ENCODE results near the gene TBCCD1.

Gene TBCCD1

DNA sequence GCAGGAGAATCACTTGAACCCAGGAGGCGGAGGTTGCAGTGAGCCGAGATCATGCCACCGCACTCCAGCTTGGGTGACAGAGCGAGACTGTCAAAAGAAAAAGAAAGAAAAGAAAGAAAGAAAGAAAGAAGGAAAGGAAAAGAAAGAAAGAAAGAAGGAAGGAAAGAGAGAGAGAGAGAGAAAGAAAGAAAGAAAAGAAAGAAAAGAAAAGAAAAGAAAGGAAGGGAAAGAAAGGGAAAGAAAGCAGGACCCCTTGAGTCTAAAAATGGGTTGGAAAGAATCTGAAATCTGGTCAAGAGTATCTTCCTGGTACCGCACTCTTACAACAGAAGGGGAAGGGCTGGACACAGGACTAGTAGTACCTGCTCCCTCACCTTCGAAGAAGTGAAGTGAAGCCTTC, 42.5 kb downstream of the TBCCD1 start:
- Histone ChIP-seq H3K4me1 (ENCODE audit: insufficient read depth, low read length) (peaks cover under 1% of the 10 kb centered on the region; the same call in 1 of the 2 replicates), H3K9ac (ENCODE audit: low read depth, low read length) (no peak overlapping the region), H3K27ac (ENCODE audit: low read length) (no peak overlapping the region), H3K4me2 (ENCODE audit: insufficient read depth, low read length) (no peak overlapping the region), H2AFZ (ENCODE audit: low read depth, low read length) (no peak overlapping the region), H3K9me3 (ENCODE audit: insufficient read depth, low read length, severe bottlenecking) (no peaks in the 10 kb centered on the region), H4K20me1 (ENCODE audit: insufficient read depth, low read length) (no peaks in the 10 kb centered on the region), H3K27me3 (ENCODE audit: insufficient read depth, low read length, poor library complexity) (no peaks in the 10 kb centered on the region), H3K79me2 (ENCODE audit: insufficient read depth, low read length) (no peaks in the 10 kb centered on the region), H3K4me3 (ENCODE audit: low read depth in 1 of 2, low read length in 2 of 2) (no peak overlapping the region), H3K36me3 (ENCODE audit: insufficient read depth, low read length) (no peaks in the 10 kb centered on the region)
- ATAC-seq (ENCODE audit: insufficient read depth, low read depth): no peak
- TF ChIP-seq EZH2 (IDR thresholded peaks at IDR 0.05; ENCODE audit: borderline replicate concordance, low read depth, low read length, severe bottlenecking) (no peak), CTCF (IDR thresholded peaks at IDR 0.05; ENCODE audit: borderline replicate concordance, extremely low read depth, low read length, poor library complexity, severe bottlenecking) (no peak)
- DNase-seq: no peak

GRCh38 chr3:186523434-186523833, 43.7 kb downstream of the TBCCD1 start:
- ATAC-seq (ENCODE audit: insufficient read depth, low read depth) (no peak), DNase-seq (no peak)
- H3K27ac ChIP-seq (ENCODE audit: low read length): no peak overlapping the region
- no peaks in the 10 kb centered on the region for H3K36me3 ChIP-seq (ENCODE audit: insufficient read depth, low read length)
- TF ChIP-seq CTCF (IDR thresholded peaks at IDR 0.05; ENCODE audit: borderline replicate concordance, extremely low read depth, low read length, poor library complexity, severe bottlenecking): no peak
- no peak for TF ChIP-seq EZH2 (IDR thresholded peaks at IDR 0.05; ENCODE audit: borderline replicate concordance, low read depth, low read length, severe bottlenecking)
- no peaks in the 10 kb centered on the region for H3K79me2 ChIP-seq (ENCODE audit: insufficient read depth, low read length)
- no peak overlapping the region for H2AFZ ChIP-seq (ENCODE audit: low read depth, low read length)
- peaks cover 9% of the 10 kb centered on the region for H3K4me1 ChIP-seq (ENCODE audit: insufficient read depth, low read length)
- H3K4me3 ChIP-seq (ENCODE audit: low read depth in 1 of 2, low read length in 2 of 2): no peak overlapping the region
- H3K9ac ChIP-seq (ENCODE audit: low read depth, low read length): no peak overlapping the region
- no peak overlapping the region for H3K4me2 ChIP-seq (ENCODE audit: insufficient read depth, low read length)
- no peaks in the 10 kb centered on the region for H4K20me1 ChIP-seq (ENCODE audit: insufficient read depth, low read length)
- no peaks in the 10 kb centered on the region for H3K9me3 ChIP-seq (ENCODE audit: insufficient read depth, low read length, severe bottlenecking)
- H3K27me3 ChIP-seq (ENCODE audit: insufficient read depth, low read length, poor library complexity): peaks cover 3% of the 10 kb centered on the region

DNA sequence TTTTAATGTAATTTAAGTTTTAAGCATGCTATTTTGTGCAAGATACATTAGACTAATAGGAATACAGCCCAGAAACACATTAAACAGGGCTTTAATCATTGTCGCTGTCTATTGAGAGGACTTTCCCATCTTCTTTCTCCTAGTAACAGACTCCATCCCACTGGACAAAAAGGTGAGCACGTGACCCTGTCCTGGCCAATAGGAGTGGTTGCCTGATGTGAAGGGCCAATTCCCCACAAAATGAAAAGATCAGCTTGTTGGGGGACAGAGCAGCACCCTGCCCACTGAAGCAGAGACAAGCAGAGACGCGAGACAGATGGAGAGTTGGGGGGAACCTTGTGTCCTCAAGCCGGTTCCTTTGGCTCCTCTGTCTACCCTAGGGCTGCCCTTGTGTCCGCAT, 44.1 kb downstream of the TBCCD1 start:
- no peaks in the 10 kb centered on the region for H4K20me1 ChIP-seq (ENCODE audit: insufficient read depth, low read length)
- ATAC-seq (ENCODE audit: insufficient read depth, low read depth): no peak
- no peak overlapping the region for H3K9ac ChIP-seq (ENCODE audit: low read depth, low read length)
- H3K27ac ChIP-seq (ENCODE audit: low read length): no peak overlapping the region
- H3K27me3 ChIP-seq (ENCODE audit: insufficient read depth, low read length, poor library complexity): peaks cover 3% of the 10 kb centered on the region
- H3K4me3 ChIP-seq (ENCODE audit: low read depth in 1 of 2, low read length in 2 of 2): no peak overlapping the region
- H3K79me2 ChIP-seq (ENCODE audit: insufficient read depth, low read length): no peaks in the 10 kb centered on the region
- H3K9me3 ChIP-seq (ENCODE audit: insufficient read depth, low read length, severe bottlenecking): no peaks in the 10 kb centered on the region
- no peaks in the 10 kb centered on the region for H3K36me3 ChIP-seq (ENCODE audit: insufficient read depth, low read length)
- H2AFZ ChIP-seq (ENCODE audit: low read depth, low read length): no peak overlapping the region
- peaks cover 9% of the 10 kb centered on the region for H3K4me1 ChIP-seq (ENCODE audit: insufficient read depth, low read length)
- no peak overlapping the region for H3K4me2 ChIP-seq (ENCODE audit: insufficient read depth, low read length)
- TF ChIP-seq CTCF (IDR thresholded peaks at IDR 0.05; ENCODE audit: borderline replicate concordance, extremely low read depth, low read length, poor library complexity, severe bottlenecking) (no peak), EZH2 (IDR thresholded peaks at IDR 0.05; ENCODE audit: borderline replicate concordance, low read depth, low read length, severe bottlenecking) (no peak)
- DNase-seq: no peak
